VCaP (cell line): ENCODE data around the gene DDX41.

ENCODE experiments used
- H3K27ac ChIP-seq: fragments of 450-650 bp; 2 replicates; pipeline ENCODE4 v1.5.1; 2017
- CTCF ChIP-seq: fragments of 450-650 bp; conservative IDR thresholded peaks from 2 replicates; pipeline ENCODE4 v1.5.1; 2017; ENCODE audit warnings: mild to moderate bottlenecking, moderate library complexity

The DDX41 gene

DNA sequence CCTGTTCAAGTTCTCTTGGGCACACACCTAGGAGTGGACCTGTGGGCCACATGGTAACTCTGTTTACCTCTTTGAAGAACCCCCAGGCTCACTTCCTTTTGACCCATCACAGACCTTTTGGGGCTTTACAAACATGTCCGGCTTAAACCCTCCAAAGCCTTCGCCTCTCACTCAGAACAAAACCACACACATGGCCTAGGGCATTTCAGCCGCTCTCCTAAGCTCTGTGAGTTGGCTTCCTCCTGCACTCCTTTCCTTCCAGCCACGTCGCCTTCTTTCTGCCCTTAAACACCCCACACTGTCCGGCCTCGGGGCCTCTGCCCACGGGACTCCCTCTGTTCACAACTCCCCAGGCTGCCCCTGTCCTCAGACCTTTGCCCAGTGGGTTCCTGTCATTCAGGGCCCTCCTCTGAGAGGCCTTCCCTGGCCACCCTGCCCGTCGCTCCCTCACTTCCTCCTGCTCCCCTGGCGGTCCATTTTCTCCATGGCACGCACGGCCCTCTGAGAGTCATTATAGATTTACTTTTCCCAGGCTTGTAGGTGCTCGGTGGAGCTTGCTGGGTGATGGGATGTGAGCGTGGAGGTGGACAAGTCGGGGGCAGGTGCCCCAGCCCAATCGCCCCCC is 9.1 kb downstream of the DDX41 start:
- H3K27ac ChIP-seq, result no peak overlapping the region
- TF ChIP-seq CTCF, result no peak

DNA sequence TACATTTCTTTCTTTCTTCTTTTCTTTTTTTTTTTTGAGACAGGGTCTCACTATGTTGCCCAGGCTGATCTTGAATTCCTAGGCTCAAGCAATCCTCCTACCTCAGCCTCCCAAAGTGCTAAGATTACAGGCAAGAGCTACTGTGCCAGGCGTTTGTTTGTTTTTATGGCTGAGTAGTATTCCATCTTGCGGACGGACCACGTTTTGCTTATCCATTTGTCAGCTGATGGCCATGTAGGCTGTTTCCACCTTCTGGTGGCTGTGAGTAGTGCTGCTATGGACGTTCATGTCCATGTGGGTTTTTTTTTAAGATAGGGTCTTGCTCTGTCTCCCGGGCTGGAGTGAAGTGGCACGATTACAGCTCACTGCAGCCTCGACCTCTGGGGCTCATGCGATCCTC is 9.6 kb downstream of the DDX41 start:
- peak; percentile 26; the same call in 1 of the 2 replicates for TF ChIP-seq CTCF
- H3K27ac ChIP-seq, result no peak overlapping the region

DNA sequence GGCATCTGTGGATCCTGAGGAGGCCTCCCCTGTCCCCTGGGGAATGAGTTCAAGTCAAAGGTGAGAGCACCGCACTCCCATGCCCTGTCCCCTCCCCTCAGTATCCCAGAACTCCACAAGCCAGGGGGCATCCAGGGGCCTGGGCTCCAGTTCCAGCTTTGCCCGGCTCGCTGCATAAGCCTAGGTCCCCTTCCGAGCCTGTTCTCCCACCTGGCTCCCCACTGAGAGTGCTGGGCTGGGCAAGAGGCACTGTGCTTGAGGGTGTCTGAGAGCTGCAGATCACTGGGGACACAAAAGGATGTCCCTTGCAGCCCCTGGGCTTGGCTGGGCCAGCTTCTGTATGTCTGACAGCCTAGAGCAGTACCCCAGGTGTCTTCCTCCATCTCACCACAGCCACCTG is 11.7 kb downstream of the DDX41 start:
- no peak overlapping the region for H3K27ac ChIP-seq
- no peak for TF ChIP-seq CTCF

DNA sequence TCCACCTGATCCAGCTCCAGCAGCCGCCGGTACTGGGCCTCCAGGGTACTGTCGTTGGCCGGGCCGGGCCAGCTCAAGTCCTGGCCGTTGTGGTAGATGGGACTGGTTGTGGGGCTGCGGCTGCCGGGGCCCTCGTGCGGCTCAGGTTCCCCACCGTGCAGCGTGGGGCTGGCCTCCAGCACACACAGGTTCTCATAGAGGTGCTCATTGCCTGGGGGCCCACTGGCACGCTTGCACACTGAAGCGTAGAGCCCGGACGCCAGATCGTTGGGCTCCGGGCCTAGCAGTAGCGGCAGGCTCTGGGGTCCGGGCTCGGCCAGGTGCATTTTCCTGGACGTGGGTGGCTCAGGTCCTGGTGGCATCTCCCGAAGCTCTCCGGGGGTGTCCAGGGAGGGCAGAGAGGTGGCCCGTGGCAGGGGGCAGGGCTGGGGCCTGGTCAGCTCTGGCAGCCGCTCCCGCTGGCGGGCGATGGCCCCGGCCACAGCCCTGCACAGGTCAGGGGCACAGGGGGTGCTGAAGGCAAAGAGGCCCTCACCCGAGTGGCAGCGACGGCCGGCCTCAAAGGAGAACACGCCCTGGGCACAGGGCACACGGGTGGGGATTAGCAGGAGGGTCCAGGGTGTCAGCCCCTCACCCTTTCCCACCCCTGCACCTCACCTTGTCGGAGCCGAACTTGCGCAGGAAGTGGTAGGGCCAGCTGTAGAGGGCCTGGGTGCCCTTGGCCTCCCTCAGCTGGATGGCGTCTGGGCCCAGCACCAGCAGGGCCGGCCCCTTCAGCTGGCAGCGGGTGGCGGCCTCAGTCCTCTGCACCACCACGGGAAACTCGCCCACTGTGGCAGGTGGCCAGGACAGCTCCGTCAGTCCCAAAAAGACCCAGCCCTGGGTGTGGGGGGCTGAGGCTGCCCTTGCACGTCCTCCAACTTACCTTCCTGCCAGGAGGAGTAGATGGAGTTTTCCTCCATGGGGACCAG is 12.4 kb downstream of the DDX41 start:
- no peak for TF ChIP-seq CTCF
- H3K27ac ChIP-seq, result no peak overlapping the region

- TF ChIP-seq CTCF, result no peak
- H3K27ac ChIP-seq, result no peak overlapping the region
These were observed 13.2 kb downstream of the DDX41 start for GRCh38 chr5:177503351-177504085.

DNA sequence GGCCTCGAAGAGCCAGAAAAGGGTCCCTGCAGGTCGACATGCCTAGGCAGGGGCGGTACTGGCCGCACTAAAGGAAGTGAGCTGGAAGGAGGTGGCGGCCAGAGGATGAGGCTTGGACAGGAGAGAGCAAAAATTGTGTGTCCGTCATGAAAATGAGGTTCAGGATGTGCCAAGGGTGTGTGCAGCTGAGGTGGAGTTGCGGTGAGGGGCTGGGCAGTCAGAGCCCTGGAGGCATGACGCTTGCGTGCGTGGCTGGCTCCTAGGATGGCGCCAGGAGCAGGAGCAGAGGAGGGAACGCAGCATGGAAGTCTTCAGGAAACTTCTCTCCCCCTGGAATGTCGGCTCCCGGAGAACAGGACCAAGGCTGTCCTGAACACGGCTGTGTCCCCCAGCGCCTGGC is 13.9 kb downstream of the DDX41 start:
- H3K27ac ChIP-seq, result no peak overlapping the region
- no peak for TF ChIP-seq CTCF
